HG02642 (cell line): ENCODE results near the gene DRD4.

Source experiments
- ATAC-seq: cut with Tn5 transposase; IDR thresholded peaks from one replicate; pipeline ENCODE4 v1.9.1; 2021; ENCODE audit warnings: mild to moderate bottlenecking; ENCODE audit not compliant: unreplicated experiment, poor library complexity

The DRD4 gene

DNA sequence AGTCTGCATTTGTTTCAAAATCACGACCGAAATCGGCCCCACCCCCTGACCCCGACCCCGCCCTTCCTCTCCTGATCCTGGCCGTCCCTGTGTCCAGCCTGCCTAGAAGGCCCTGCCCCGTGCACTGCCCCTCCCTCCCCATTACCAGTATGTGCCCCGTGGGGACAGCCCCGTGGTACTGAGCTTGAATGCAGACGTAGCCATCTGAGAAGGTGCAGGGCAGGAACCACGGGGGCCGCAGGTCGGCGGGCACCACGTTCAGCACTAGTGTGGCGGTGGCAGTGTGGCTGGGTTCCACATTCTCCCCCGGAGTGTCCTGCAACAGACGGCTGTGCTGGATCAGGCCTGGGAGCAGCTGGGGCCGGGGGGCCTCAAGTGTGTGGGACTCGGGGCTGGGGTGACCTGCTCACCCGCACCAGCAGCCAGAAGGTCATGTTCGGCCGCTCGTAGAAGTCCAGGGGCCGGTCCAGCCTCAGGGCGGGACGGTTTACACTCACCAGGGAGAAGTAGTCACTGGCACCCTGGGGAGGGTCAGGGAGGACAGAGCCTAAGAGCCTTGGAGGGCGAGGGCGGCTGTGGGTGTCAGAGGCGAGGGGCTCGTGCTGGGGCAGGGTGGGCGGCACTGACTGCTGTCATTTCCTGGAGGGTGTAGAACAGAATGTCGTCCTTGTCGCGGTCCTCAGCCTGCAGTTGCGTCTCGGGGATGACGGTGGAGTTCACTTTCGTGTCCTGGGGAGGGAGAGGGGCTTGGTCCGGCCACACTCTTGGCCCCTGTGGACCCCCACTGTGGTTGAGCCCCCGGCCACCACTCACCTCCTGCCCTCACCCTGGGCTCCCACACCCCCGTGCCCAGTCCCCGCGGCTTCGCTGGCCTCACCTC lies 15.9 kb upstream of the DRD4 start:
- ATAC-seq = no peak

GRCh38 chr11:621838-622237 lies 15.2 kb upstream of the DRD4 start:
- ATAC-seq = no peak

- ATAC-seq = no peak
Observed at GRCh38 chr11:623349-623869, 13.7 kb upstream of the DRD4 start.

DNA sequence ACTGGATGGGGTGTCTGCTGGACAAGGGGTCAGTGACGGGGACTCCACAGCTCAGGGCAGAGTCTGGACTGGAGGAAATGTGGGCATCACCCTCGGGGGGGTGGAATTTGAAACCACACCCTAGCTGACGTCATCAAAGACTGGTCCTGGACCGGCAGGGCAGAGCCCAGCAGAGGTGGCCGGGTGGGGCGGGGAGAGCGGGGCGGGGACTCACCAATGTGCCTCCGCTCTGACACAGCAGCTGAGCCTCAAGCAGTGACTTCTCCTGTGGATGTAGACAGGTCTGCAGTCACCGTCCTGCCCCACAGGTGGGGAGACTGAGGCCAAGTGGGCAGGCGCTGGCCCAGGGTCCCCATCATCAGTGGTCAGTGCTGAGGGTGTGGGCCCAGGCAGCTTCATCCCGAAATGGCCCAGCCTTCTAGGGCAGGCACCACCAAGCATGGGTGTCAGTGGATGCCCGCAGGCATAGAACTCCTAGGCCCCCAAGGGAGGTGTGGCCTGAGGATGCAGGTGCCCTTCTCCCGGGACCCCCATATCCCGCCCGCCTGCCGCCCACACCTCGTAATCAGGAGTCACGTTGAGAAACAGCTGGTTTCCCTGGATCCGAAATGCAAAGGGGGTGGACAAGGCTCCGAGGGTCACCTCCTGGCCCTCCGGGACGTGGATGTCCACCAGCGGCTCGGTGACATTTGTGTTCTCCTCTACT lies 12.9 kb upstream of the DRD4 start:
- ATAC-seq = no peak

DNA sequence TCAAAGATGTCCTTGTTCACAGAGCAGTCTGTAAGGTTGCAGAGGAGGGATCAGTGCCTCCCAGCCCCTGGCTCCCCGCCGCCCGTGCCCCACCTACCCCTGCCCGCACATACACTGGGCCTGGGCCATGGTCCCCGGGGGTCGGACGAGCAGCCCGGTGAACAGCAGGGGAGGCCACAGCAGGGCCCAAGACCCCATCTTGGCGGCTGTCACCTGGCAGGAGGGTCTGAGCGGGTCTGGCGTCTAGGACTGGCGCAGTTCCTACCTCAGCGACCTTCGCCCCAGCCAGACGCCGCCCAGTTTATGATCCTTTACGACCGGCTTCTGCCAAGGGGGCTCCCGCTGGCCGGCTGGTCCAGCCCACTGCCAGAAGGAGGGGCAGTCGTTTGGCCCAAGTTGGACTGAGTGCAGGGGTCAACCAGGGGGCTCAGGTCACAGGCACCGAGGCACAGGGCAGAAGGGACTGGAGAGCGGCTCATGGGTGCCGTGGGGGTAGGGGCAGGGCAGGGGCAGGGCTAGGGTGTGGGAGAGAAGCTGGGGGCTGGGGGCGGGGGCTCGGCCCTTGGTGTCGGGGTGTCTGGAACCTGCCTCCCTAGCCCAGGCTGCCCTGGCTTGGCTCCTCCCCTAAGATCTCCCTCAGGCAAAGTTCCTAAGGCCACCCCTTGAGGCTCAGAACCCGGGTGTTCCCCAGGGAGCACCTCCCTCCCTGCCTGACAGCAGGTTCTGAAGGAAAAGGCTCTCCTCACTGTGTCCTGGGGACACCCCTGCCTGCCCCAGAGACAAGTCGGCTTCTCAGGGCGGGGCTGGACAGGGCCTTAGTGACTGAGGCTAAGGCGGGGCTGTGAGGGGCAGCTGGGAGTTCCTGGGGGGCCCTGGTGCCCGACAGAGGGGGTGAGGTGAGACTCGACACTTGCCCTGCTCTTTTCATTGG lies 12.1 kb upstream of the DRD4 start, which contains the start of gene CDHR5:
TSS of gene CDHR5 (minus strand) at position 251 of the 931 bp plus-strand sequence. CDS start at position 198, 53 bp downstream.
- ATAC-seq = no peak

DNA sequence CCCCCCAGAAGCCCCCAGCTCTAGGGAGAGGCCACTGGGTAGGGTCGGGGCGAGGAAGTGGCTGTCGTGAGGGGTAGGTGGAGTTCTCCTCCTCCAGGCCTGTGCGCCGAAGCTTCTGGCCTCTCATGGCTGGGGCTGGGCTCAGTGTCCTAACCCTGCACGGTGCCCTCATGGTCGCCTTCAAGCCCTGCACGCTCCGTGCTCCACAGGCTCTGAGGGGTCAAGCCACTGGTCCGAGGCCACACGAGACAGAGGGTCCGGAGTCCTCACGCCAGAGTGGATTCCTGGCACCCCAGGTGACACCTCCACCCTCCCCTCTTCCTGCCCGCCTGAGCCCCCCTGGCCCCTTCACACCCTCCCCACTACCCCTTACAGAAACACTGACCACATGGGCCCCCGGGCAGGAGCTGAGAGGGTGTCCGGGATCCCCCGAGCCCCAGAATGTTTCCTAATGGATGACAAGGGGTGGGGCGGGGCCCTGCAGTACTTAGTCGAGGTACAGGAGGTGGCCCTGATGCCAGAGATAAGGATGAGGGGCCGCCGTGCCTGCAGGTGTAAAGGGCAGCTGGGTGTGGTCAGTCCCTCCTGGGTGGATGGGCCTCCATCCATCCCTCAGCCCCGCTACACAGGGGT lies 11.3 kb upstream of the DRD4 start:
- ATAC-seq = no peak

DNA sequence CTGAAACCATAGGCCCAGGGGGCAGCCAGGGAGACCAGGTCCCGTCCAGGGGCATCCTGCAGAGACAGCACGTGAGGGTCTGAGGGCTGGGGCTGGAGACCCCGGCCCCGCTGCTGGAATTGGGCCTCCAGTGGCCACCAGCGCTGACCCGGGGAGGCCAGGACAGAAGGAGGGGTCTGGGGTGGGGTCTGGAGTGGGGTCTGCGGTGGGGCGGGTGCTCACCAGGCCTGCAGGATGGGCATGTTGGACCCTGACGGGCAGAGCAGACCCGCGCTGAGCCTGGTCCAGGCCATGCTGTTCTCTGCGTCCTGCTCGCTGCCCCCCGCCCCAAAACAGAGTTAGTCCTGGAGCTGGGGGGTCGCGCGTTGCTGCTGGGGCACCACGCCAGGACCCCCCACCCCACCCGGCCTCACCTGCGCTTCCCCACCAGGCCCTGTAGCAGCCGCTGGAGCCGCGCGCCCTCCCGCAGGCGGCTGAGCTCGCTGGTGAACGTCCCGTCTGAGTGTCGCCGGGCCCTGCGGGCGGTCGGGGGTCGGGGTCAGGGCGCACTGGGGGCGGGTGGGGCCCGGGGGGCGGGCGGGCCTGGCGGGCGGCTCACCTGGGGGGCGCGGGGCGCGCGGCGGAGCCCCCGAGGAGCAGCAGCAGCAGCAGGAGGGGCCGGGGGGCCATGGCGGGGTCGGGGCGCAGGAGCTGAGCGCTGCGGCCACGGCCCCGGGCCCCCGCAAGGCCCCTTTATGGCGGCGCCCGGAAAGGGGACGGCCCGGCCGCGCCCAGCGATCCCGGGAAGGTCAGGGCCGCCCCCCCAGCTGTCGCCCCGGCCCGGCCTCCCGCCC lies 10.4 kb upstream of the DRD4 start, which contains the start of gene SCT:
TSS of gene SCT (minus strand) at position 707 of the 833 bp plus-strand sequence. CDS start at position 669, 38 bp downstream.
- ATAC-seq = no peak

DNA sequence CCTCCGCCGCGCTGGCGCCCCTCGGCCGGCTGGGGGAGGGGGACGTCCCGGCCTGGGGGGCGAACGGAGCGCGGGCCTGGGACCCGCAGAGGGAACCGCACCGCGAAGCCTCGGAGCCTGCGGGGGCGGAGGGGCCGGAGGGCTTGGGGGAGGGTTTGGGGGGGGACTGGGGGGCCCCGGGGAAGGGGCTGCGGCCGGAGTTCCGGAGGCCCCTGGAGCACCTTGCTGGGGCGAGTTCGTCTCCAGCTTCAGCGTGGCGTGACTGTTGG lies 9.8 kb upstream of the DRD4 start:
- no peak for ATAC-seq

GRCh38 chr11:628056-628455 lies 9.0 kb upstream of the DRD4 start:
- ATAC-seq = no peak

DNA sequence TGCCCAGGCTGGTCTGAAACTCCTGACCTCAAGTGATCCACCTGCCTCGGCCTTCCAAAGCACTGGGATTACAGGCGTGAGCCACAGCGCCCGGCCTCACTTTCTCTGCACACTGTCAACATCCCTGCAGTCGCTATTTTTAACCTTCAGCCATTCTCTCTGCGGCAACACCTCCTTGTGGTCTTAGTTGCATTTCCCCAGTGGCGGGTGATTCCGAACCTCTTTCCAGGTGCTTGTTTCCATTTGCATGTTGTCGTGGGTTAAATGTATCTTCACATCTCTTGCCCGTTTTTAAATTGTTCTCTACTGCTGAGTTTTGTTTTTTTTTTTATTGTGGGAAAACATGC lies 7.9 kb upstream of the DRD4 start:
- ATAC-seq = no peak

- ATAC-seq = no peak
Observed at GRCh38 chr11:630871-631270, 6.2 kb upstream of the DRD4 start.

DNA sequence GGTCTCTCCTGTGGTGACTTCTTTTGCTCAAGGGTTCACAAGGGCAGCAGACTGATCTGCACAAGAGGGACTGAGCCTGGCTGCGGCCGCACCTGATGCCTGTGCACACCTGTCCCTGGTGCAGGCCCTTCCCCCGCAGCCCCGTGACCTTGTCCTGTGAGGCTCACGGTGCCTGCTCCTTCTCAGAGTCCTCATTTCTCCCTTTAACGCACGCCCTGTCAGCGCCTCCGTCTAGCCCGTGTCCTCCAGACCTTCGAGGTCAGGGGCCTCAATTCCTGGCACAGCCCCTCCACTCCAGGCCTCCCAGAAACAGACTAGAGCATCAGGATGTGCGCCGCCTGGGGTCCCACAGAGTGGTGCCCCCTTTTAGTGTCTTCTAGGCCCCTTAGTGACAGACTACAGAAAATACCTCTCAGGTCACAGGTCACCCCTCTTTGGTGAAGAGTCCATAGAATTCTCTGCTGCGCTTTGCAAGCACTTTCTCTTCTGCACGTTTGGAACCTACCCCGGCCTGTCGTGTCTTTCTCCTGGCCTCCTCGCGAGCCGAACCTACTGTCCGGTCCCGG lies 1.0 kb upstream of the DRD4 start:
- ATAC-seq = no peak

DNA sequence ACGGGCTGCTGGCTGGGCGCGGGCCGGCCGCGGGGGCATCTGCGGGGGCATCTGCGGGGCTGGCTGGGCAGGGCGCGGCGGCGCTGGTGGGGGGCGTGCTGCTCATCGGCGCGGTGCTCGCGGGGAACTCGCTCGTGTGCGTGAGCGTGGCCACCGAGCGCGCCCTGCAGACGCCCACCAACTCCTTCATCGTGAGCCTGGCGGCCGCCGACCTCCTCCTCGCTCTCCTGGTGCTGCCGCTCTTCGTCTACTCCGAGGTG lies 194 bp downstream of the DRD4 start:
- ATAC-seq = no peak

DNA sequence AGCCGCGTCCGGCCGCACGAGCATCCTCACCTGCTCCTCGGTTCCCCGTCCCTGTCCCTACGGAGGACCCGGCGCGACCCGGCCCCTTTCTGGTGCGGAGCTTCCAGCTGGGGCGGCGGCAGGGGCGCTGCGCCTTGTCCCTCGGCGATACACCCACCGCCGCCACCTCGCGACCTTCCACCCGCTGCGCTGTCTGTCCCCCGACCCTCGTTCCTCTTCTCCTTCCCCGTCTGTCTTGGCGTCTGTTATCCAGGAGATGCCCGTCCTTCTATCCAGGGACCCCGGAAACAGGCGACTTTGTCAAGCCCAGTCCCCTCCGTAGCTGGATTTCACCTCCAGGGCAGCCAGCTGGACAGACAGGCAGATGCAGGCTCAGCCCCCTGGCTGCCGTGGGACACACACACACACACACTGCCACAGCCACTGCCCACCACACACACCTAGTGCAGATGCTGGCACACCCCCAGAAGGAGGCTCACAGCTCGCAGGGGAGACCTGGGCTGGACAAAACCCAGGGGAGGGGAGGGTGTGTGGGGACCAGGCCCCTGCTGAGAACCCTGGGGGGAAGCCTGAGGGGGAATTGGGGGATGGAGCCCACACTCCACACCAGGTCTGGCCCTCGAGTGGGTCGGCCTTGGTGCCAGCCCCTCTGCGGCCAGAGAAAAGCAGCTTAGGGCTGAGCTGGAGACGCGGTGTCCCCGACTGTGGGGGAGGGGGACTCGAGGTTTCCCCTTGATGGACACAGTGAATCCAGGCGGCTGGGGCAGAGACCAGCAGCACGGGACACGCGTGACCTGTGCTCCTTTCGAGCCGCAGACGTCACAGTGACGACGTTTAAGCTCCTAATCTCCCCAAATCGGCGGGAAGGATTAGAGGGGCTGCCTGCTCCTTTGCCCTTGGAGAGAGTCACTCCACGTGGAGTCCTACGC lies 788 bp downstream of the DRD4 start:
- no peak for ATAC-seq

- no peak for ATAC-seq
Observed at GRCh38 chr11:638631-639331, 1.7 kb downstream of the DRD4 start.

- no peak for ATAC-seq
Observed at GRCh38 chr11:639332-639955, 2.4 kb downstream of the DRD4 start.
